Measurements from ENCODE around the gene HCN3. TPM values are rescaled to one million over a fixed set of nuclear protein-coding genes. Genes with fewer than 3 reads are reported as not detected.
A peak's percentile ranks its signal among the peaks of the same experiment; 100 is the strongest.

Gene HCN3
- total and polyA plus RNA-seq, 2 of the 8 experiments (the other 6 are each of a cell fraction or from before 2014, with no cell fraction given) = 6.4 to 7.3 TPM

GRCh38 chr1:155261493-155261851, 15.8 kb upstream of the HCN3 start:
- H3K9ac ChIP-seq (replicated peaks in 1 of 4; ENCODE audit: extremely low read depth in 1 of 4, low read depth in 3 of 4, low read length in 3 of 4) = peak overlapping the region; percentile 16 to 70 (median 50); a peak in 6 of 7 replicates
- no peak overlapping the region for H2BK15ac ChIP-seq (ENCODE audit: low read length)
- no peak overlapping the region for H3K23ac ChIP-seq (ENCODE audit: insufficient read length)
- DNase-seq (ENCODE audit: low read depth in 1 of 2, low spot score in 2 of 2) (no peak), FAIRE-seq (no peak)
- H3K18ac ChIP-seq (ENCODE audit: extremely low read depth, low read length) = no peak overlapping the region
- ChIA-PET POLR2A (ENCODE audit: partially characterized antibody) (interaction anchor here (0.7 to 6.4 kb wide), 24 partner anchors 11 to 421 kb away, joined by 3 to 87 read pairs (median 5); partner anchors contain the start of genes CLK2, FDPS, HCN3 and RUSC1), CTCF (ENCODE audit: partially characterized antibody) (interaction anchor here (0.6 to 4.0 kb wide), 9 partner anchors 11 to 376 kb away, joined by 3 to 63 read pairs (median 5); no protein-coding TSS in a partner anchor)
- H3K27me3 ChIP-seq (replicated peaks in 1 of 4; ENCODE audit: control insufficient read depth in 3 of 4, extremely low read depth in 1 of 4, insufficient read depth in 3 of 4, low read length in 3 of 4) = no peaks in the 10 kb centered on the region
- H2AK5ac ChIP-seq (ENCODE audit: low read depth, low read length) = no peak overlapping the region; the same call in 1 of the 2 replicates
- H4K20me1 ChIP-seq (replicated peaks in 1 of 2; ENCODE audit: control insufficient read depth in 1 of 2, insufficient read depth in 2 of 2, low read length in 2 of 2) = peaks cover 0 to 2% of the 10 kb centered on the region in 2 experiments
- no peak overlapping the region for H3K56ac ChIP-seq (replicated peaks; ENCODE audit: insufficient read length, low read depth, low read length)
- H4K5ac ChIP-seq (ENCODE audit: insufficient read length, low read depth, low read length) = no peak overlapping the region
- peak overlapping the region; percentile 74 to 97 for H3K4me2 ChIP-seq (ENCODE audit: insufficient read depth in 1 of 2, low read depth in 2 of 2, low read length in 2 of 2)
- peak overlapping the region; percentile 71 to 89 (median 76) for H3K4me3 ChIP-seq (ENCODE audit: extremely low read depth in 1 of 4, insufficient read depth in 2 of 4, low read depth in 3 of 4, low read length in 4 of 4)
- H2BK12ac ChIP-seq (ENCODE audit: low read depth, low read length) = no peak overlapping the region
- TF ChIP-seq, protein P1, sequence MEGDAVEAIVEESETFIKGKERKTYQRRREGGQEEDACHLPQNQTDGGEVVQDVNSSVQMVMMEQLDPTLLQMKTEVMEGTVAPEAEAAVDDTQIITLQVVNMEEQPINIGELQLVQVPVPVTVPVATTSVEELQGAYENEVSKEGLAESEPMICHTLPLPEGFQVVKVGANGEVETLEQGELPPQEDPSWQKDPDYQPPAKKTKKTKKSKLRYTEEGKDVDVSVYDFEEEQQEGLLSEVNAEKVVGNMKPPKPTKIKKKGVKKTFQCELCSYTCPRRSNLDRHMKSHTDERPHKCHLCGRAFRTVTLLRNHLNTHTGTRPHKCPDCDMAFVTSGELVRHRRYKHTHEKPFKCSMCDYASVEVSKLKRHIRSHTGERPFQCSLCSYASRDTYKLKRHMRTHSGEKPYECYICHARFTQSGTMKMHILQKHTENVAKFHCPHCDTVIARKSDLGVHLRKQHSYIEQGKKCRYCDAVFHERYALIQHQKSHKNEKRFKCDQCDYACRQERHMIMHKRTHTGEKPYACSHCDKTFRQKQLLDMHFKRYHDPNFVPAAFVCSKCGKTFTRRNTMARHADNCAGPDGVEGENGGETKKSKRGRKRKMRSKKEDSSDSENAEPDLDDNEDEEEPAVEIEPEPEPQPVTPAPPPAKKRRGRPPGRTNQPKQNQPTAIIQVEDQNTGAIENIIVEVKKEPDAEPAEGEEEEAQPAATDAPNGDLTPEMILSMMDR (IDR thresholded peaks at IDR 0.05; ENCODE audit: control extremely low read depth in 1 of 3, insufficient read depth in 1 of 3, low read depth in 1 of 3, low read length in 3 of 3) = peak in 1 of 3 experiments; percentile 15; a peak in 1 of 4 replicates
- TF ChIP-seq MAX (IDR thresholded peaks at IDR 0.05) = no peak
- H4K8ac ChIP-seq (ENCODE audit: extremely low read depth, insufficient read depth, low read length) = no peak overlapping the region
- H3K27ac ChIP-seq (ENCODE audit: low read depth, low read length) = no peak overlapping the region
- H2BK5ac ChIP-seq (ENCODE audit: low read depth, low read length) = no peak overlapping the region; the same call in 1 of the 2 replicates
- H2BK120ac ChIP-seq (replicated peaks; ENCODE audit: low read depth, low read length) = no peak overlapping the region
- no peak overlapping the region for H4K91ac ChIP-seq (replicated peaks; ENCODE audit: insufficient read length, low read length)
- 8% methylated on average over 9 of the region's 9 CpGs; no CpG with 5 or more reads in 1 of the 2 experiments for WGBS, 2 experiments (ENCODE audit: extremely low coverage in 1 of 2, insufficient coverage in 1 of 2, insufficient read length in 1 of 2, insufficient replicate concordance in 2 of 2, low coverage in 1 of 2, low lambda C conversion rate in 2 of 2, missing lambda C conversion rate in 1 of 2)
- H2BK20ac ChIP-seq (ENCODE audit: low read length) = no peak overlapping the region
- H3K79me1 ChIP-seq (ENCODE audit: low read depth, low read length) = peaks cover 6% of the 10 kb centered on the region; the same call in 1 of the 2 replicates
- peaks cover 0 to 14% of the 10 kb centered on the region in 2 experiments; a peak in 1 of 4 replicates for H3K79me2 ChIP-seq (ENCODE audit: control insufficient read depth in 1 of 2, insufficient read depth in 2 of 2, low read length in 2 of 2)
- H3K36me3 ChIP-seq (ENCODE audit: control insufficient read depth in 2 of 4, insufficient read depth in 4 of 4, low read length in 3 of 4) = peaks cover 18 to 41% (median 36%) of the 10 kb centered on the region in 4 experiments
- peaks cover 0 to 8% (median 4%) of the 10 kb centered on the region in 4 experiments; a peak in 3 of 7 replicates for H3K4me1 ChIP-seq (replicated peaks in 1 of 4; ENCODE audit: control insufficient read depth in 3 of 4, insufficient read depth in 4 of 4, low read length in 3 of 4)
- H3K4ac ChIP-seq (replicated peaks; ENCODE audit: insufficient read length, low read depth, low read length) = no peak overlapping the region
- H3K9me3 ChIP-seq (ENCODE audit: insufficient read depth in 2 of 2, low read depth in 1 of 2, low read length in 1 of 2) = no peaks in the 10 kb centered on the region
- no peak overlapping the region for H3K14ac ChIP-seq (ENCODE audit: insufficient read length)
- peak overlapping the region; percentile 23; the same call in 1 of the 2 replicates for H2AFZ ChIP-seq (ENCODE audit: low read length)
- peaks cover 5% of the 10 kb centered on the region for H3K23me2 ChIP-seq (ENCODE audit: low read depth, low read length)

Data from H1 (cell line).